Mesendoderm (in vitro differentiated cells): ENCODE data around the gene INPP5E.

ENCODE experiments used
- DNase-seq: peaks from one replicate; pipeline ENCODE4 v3.0.0; 2013
- H2AK5ac ChIP-seq: 2 replicates; pipeline ENCODE4 v1.6.1; 2013; ENCODE audit warnings: low read length, inconsistent platforms
- H2BK120ac ChIP-seq: 2 replicates; pipeline ENCODE4 v1.6.1; 2013; ENCODE audit warnings: low read depth, mild to moderate bottlenecking, low read length, moderate library complexity, mixed read lengths
- H2BK15ac ChIP-seq: replicated peaks from 2 replicates; pipeline ENCODE4 v1.6.1; 2013; ENCODE audit warnings: low read depth, mild to moderate bottlenecking, moderate library complexity
- H2BK5ac ChIP-seq: 2 replicates; pipeline ENCODE4 v1.6.1; 2013; ENCODE audit warnings: low read length, inconsistent platforms
- H3K18ac ChIP-seq: 2 replicates; pipeline ENCODE4 v1.6.1; 2013; ENCODE audit warnings: mild to moderate bottlenecking, low read length, mixed read lengths
- H3K23ac ChIP-seq: one replicate; pipeline ENCODE4 v1.6.1; 2013; ENCODE audit warnings: low read length
- H3K27ac ChIP-seq: 2 replicates; pipeline ENCODE4 v1.5.1; 2013; ENCODE audit warnings: low read depth, mild to moderate bottlenecking, inconsistent platforms, low read length, moderate library complexity
- H3K27me3 ChIP-seq: 2 replicates; pipeline ENCODE4 v1.6.1; 2013; ENCODE audit warnings: low read length, control low read depth, mild to moderate bottlenecking, inconsistent platforms; ENCODE audit not compliant: insufficient read depth, poor library complexity
- H3K36me3 ChIP-seq: 2 replicates; pipeline ENCODE4 v1.6.1; 2013; ENCODE audit warnings: low read length, inconsistent platforms; ENCODE audit not compliant: control insufficient read depth, insufficient read depth
- H3K4ac ChIP-seq: one replicate; pipeline ENCODE4 v1.6.1; 2013; ENCODE audit warnings: low read depth, mild to moderate bottlenecking, low read length, moderate library complexity
- H3K4me1 ChIP-seq: 2 replicates; pipeline ENCODE4 v1.6.1; 2013; ENCODE audit warnings: low read depth, low read length, inconsistent platforms; ENCODE audit not compliant: control insufficient read depth
- H3K4me2 ChIP-seq: 2 replicates; pipeline ENCODE4 v1.6.1; 2013; ENCODE audit warnings: low read length
- H3K4me3 ChIP-seq: 2 replicates; pipeline ENCODE4 v1.5.1; 2013; ENCODE audit warnings: mild to moderate bottlenecking, low read length
- H3K56ac ChIP-seq: one replicate; pipeline ENCODE4 v1.6.1; 2013; ENCODE audit warnings: low read length
- H3K79me1 ChIP-seq: 2 replicates; pipeline ENCODE4 v1.6.1; 2013; ENCODE audit warnings: low read length, inconsistent platforms
- H3K79me2 ChIP-seq: 2 replicates; pipeline ENCODE4 v1.6.1; 2013; ENCODE audit warnings: mild to moderate bottlenecking, low read length; ENCODE audit not compliant: control insufficient read depth, insufficient read depth
- H3K9ac ChIP-seq: 2 replicates; pipeline ENCODE4 v1.6.1; 2013; ENCODE audit warnings: low read length, inconsistent platforms
- H4K5ac ChIP-seq: one replicate; pipeline ENCODE4 v1.6.1; 2013; ENCODE audit warnings: low read length
- H4K8ac ChIP-seq: one replicate; pipeline ENCODE4 v1.6.1; 2013; ENCODE audit warnings: low read depth, mild to moderate bottlenecking, control low read depth, low read length, moderate library complexity
- WGBS: extraction: QIAGEN DNeasy Blood & Tissue Kit; methylation state at CpG from one replicate; pipeline ENCODE4 v1.1.7; 2013; ENCODE audit warnings: low lambda C conversion rate, missing lambda C conversion rate; ENCODE audit not compliant: insufficient coverage; ENCODE audit errors: extremely low coverage; 5-methylcytosine and 5-hydroxymethylcytosine counted together

INPP5E gene

DNA sequence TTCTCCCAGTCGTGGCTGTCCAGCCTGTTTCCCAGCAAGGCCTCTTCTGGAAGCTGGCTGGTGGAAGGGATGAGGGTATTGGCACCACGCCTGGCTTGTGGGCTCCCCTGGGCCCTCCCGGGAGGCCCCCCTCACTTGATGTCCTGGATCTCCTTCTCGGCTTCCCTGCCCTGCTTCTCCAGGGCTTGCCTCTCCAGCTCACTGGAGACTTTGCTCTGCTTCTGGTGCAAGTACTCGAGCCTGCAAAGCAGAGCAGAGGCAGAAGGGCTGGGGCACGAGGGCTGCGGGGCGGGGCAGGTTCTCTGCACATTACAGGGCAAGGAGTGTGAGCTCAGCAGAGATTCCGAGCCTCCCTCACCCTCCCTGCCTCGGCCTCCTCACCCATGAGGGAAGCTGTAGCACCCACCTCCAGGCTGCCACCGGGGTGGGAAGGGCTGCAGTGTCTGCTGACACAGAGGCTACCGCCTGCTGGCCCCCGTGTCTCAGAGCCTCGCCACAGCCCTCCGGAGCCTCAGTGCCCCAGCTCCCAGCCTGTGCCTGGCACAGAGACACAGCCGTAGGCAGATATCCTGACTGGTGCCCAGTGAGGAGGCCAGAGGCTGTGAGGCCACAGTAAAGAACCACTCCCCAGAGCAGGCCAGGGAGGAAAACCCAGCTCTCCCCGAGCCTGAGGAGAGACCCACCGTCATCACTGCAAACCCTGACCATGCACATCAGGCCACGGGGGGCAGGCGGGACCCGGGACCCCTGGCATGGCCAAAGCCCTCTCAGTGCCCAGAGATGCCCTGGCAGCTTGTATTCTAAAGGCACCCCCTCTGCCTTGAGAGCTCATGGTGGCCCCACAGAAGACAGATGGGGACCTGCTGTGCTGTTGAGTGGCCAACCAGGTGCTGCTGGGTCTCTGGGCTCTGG lies 46.9 kb downstream of the INPP5E start:
- Histone ChIP-seq H2BK120ac (no peak overlapping the region), H3K79me1 (peaks cover 8% of the 10 kb centered on the region), H3K79me2 (peaks cover 2% of the 10 kb centered on the region), H3K56ac (no peak overlapping the region), H3K4me1 (no peaks in the 10 kb centered on the region), H3K36me3 (peaks cover 36% of the 10 kb centered on the region), H3K4ac (no peak overlapping the region), H3K9ac (no peak overlapping the region), H2AK5ac (no peak overlapping the region), H3K18ac (no peak overlapping the region), H3K4me3 (no peak overlapping the region), H3K27ac (no peak overlapping the region), H4K5ac (no peak overlapping the region), H3K27me3 (no peaks in the 10 kb centered on the region), H2BK5ac (no peak overlapping the region), H3K4me2 (no peak overlapping the region), H3K23ac (no peak overlapping the region), H2BK15ac (no peak overlapping the region), H4K8ac (no peak overlapping the region)
- no CpG with 5 or more reads among the region's 21 CpGs for WGBS
- DNase-seq, result no peak

DNA sequence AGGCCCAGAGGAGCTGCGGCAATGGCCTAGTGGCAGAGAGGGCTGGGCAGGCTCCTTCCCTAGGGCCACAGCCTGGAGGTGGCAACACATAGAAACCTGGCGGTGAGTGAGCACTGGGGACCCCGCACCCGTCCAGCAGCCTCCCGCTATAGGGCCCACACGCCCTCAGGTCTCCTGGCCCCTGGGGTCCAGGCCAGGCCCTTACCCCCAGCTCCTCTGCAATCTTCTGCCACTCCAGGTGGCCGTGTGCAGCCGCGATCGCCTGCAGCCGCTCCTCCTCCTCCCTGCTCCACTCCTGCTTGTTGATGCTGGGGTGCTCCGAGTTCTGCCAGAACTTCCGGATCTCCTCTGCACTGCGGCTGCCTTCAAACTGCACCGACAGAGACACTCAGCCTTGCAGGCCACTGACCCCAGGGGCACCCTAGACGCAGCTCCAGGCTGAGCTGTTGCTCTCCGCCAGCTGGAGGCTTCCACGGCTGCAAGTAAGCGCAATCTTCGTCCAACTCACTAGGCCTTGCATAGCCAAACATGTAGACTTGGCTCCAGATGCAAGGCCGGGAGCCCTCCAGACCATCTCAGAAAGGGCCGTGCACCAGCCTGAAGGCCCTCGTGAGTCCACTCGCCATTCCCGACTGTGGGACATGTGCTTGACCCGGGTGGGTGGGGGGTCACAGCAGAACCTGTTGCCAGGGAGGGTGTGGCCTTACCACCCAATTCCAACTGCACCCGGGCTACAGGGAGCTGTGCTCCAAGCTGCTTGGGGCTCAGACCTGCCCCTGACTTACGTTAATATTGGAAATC lies 47.7 kb downstream of the INPP5E start:
- no peak overlapping the region for H3K27ac ChIP-seq
- no peak overlapping the region for H2AK5ac ChIP-seq
- H3K9ac ChIP-seq, result no peak overlapping the region
- H3K36me3 ChIP-seq, result peaks cover 38% of the 10 kb centered on the region
- H3K4me2 ChIP-seq, result no peak overlapping the region
- no peak overlapping the region for H2BK15ac ChIP-seq
- no peak for DNase-seq
- H2BK5ac ChIP-seq, result no peak overlapping the region
- H4K8ac ChIP-seq, result no peak overlapping the region
- no peak overlapping the region for H4K5ac ChIP-seq
- H3K56ac ChIP-seq, result no peak overlapping the region
- WGBS, result no CpG with 5 or more reads among the region's 28 CpGs
- no peak overlapping the region for H3K4ac ChIP-seq
- H3K23ac ChIP-seq, result no peak overlapping the region
- no peak overlapping the region for H2BK120ac ChIP-seq
- H3K4me1 ChIP-seq, result no peaks in the 10 kb centered on the region
- H3K18ac ChIP-seq, result no peak overlapping the region
- H3K27me3 ChIP-seq, result no peaks in the 10 kb centered on the region
- no peaks in the 10 kb centered on the region for H3K79me2 ChIP-seq
- peaks cover 5% of the 10 kb centered on the region for H3K79me1 ChIP-seq
- no peak overlapping the region for H3K4me3 ChIP-seq

DNA sequence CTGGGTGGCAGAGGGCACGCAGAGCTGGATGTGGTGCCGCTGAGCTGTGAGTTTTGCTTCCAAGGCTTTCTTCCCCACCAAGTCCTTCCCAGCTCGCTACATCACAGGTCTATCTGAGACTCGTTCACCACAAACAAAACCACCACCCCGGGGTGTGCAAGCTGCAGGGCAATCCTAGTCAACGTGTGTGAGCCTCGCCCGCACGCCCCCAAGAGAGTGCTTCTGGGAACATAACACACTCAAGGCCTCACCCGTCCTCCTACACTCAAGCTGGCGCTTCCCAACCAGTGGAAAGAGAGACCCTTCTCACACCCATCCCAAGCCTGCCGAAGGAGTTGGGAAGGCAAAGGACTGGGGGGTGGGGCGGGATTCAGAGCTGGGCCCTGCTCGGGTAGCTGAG lies 50.2 kb downstream of the INPP5E start:
- H3K27me3 ChIP-seq, result no peaks in the 10 kb centered on the region
- H2AK5ac ChIP-seq, result no peak overlapping the region
- H3K4ac ChIP-seq, result no peak overlapping the region
- H2BK15ac ChIP-seq, result no peak overlapping the region
- H3K4me3 ChIP-seq, result no peak overlapping the region
- H4K8ac ChIP-seq, result no peak overlapping the region
- peaks cover 25% of the 10 kb centered on the region for H3K36me3 ChIP-seq
- DNase-seq, result no peak
- H3K79me2 ChIP-seq, result no peaks in the 10 kb centered on the region
- H2BK120ac ChIP-seq, result no peak overlapping the region
- no peaks in the 10 kb centered on the region for H3K4me1 ChIP-seq
- H3K56ac ChIP-seq, result no peak overlapping the region
- no peak overlapping the region for H2BK5ac ChIP-seq
- H3K4me2 ChIP-seq, result no peak overlapping the region
- no peak overlapping the region for H3K18ac ChIP-seq
- WGBS, result no CpG with 5 or more reads among the region's 14 CpGs
- H3K27ac ChIP-seq, result no peak overlapping the region
- no peak overlapping the region for H4K5ac ChIP-seq
- no peak overlapping the region for H3K23ac ChIP-seq
- no peak overlapping the region for H3K9ac ChIP-seq
- H3K79me1 ChIP-seq, result no peaks in the 10 kb centered on the region

DNA sequence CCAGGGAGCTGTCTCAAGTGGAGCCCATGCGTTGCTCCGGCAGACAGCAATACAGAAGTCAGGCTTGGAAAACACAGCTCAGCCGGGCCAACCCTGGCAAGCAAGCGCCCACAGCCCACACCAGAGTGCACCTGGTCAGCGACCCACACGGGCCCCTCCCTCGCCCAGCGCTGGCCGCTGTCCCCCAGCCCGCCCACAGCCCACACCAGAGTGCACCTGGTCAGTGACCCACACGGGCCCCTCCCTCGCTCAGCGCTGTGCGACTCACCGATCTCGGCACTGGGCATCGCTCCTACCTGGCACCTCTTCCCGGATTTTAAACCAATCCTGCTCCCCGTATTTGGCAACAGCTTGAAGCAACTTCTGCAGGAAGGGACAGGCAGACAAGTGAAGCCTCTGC lies 52.4 kb downstream of the INPP5E start:
- Histone ChIP-seq H3K4ac (no peak overlapping the region), H4K8ac (no peak overlapping the region), H3K18ac (no peak overlapping the region), H4K5ac (no peak overlapping the region), H3K23ac (no peak overlapping the region), H3K4me2 (no peak overlapping the region), H3K4me3 (no peak overlapping the region), H3K4me1 (no peaks in the 10 kb centered on the region), H3K36me3 (peaks cover 27% of the 10 kb centered on the region), H2AK5ac (no peak overlapping the region), H3K27ac (no peak overlapping the region), H2BK120ac (no peak overlapping the region), H3K79me2 (no peaks in the 10 kb centered on the region), H2BK5ac (no peak overlapping the region), H3K27me3 (no peaks in the 10 kb centered on the region), H3K56ac (no peak overlapping the region), H3K9ac (no peak overlapping the region), H3K79me1 (no peaks in the 10 kb centered on the region), H2BK15ac (no peak overlapping the region)
- no peak for DNase-seq
- WGBS, result no CpG with 5 or more reads among the region's 19 CpGs

DNA sequence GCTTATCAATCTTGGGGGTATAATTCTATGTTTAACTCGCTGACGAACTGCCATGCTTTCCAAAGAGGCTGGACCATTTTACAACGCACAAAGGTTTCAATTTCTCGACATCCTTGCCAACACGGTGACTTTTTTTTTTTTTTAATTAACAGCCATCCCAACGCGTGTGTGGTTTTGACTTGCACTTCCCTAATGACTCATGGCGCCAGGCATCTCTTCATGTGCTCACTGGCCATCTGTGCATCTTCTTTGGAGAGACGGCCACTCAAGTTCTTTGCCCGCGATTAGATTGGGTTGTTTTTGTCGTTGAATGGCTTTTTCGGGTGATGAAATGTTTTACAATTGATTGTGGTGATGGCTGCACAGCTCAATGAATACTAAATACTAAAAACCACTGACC lies 53.6 kb downstream of the INPP5E start:
- Histone ChIP-seq H3K36me3 (peaks cover 22% of the 10 kb centered on the region), H3K4ac (no peak overlapping the region), H3K27me3 (no peaks in the 10 kb centered on the region), H3K4me3 (no peak overlapping the region), H3K79me1 (no peaks in the 10 kb centered on the region), H3K27ac (no peak overlapping the region), H3K4me1 (no peaks in the 10 kb centered on the region), H2BK120ac (no peak overlapping the region), H3K79me2 (no peaks in the 10 kb centered on the region), H4K5ac (no peak overlapping the region), H3K9ac (no peak overlapping the region), H3K18ac (no peak overlapping the region), H3K56ac (no peak overlapping the region), H2BK15ac (no peak overlapping the region), H2AK5ac (no peak overlapping the region), H4K8ac (no peak overlapping the region), H2BK5ac (no peak overlapping the region), H3K23ac (no peak overlapping the region), H3K4me2 (no peak overlapping the region)
- no CpG with 5 or more reads among the region's 13 CpGs for WGBS
- no peak for DNase-seq
